GM20000 (cell line): ENCODE measurements around the gene KCP.

Source experiments
- DNase-seq: peaks from one replicate; pipeline ENCODE4 v3.0.0; 2012; ENCODE audit warnings: low spot score
- TF ChIP-seq, protein P1 (sequence below): IDR thresholded peaks from 2 replicates; pipeline ENCODE4 v1.5.1; 2012; ENCODE audit warnings: mild to moderate bottlenecking, control low read depth; ENCODE audit errors: extremely low read depth, missing control alignments

Gene KCP

GRCh38 chr7:128861957-128862570 is 48.4 kb downstream of the KCP start:
- TF ChIP-seq, protein P1, sequence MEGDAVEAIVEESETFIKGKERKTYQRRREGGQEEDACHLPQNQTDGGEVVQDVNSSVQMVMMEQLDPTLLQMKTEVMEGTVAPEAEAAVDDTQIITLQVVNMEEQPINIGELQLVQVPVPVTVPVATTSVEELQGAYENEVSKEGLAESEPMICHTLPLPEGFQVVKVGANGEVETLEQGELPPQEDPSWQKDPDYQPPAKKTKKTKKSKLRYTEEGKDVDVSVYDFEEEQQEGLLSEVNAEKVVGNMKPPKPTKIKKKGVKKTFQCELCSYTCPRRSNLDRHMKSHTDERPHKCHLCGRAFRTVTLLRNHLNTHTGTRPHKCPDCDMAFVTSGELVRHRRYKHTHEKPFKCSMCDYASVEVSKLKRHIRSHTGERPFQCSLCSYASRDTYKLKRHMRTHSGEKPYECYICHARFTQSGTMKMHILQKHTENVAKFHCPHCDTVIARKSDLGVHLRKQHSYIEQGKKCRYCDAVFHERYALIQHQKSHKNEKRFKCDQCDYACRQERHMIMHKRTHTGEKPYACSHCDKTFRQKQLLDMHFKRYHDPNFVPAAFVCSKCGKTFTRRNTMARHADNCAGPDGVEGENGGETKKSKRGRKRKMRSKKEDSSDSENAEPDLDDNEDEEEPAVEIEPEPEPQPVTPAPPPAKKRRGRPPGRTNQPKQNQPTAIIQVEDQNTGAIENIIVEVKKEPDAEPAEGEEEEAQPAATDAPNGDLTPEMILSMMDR: no peak
- DNase-seq: no peak

DNA sequence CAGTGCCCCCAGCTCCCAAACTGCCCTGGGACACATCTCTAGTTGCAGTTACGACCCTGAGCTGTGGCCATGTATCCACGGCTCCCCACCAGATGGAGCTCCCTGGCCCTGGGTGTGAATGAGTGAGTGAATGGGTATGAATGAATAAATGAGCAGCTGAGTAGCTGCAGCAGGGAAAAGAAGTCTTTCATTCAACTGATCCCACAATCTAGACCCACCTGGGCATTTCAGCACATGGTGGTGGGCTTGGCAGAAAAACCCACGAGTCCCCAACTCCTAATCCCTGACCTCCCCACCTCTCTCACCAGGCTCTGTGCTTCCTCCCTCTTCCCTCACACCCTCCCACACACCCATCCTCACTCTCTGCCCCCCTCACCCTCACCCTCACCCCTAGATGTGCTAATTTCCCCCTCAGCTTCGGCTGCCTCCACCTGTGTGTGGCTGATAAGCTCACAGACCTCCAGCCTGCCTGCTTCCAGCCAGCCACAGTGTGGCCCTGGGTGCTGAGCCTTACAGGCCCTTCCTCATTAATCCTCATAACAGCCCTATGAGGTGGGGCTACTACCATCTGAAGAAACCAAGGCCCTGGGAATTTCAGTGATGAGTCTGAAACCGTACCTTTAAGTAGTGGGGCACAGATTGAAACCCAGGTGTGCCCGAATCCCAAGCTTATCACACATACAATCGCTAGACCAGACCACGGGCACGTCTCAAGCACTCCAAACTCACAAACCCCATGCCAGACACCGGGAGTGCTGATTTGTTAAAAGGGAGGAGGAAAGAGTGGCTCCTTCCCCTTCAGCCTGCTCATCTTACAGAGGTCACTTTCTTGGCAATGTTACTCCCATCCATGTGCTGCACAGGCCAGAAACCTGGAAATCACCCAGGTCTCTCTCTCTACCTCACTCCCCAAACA is 50.1 kb downstream of the KCP start:
- DNase-seq: no peak
- TF ChIP-seq, protein P1: no peak

- TF ChIP-seq, protein P1: no peak
- DNase-seq: no peak
Measured at GRCh38 chr7:128859232-128860157, 51.0 kb downstream of the KCP start.

DNA sequence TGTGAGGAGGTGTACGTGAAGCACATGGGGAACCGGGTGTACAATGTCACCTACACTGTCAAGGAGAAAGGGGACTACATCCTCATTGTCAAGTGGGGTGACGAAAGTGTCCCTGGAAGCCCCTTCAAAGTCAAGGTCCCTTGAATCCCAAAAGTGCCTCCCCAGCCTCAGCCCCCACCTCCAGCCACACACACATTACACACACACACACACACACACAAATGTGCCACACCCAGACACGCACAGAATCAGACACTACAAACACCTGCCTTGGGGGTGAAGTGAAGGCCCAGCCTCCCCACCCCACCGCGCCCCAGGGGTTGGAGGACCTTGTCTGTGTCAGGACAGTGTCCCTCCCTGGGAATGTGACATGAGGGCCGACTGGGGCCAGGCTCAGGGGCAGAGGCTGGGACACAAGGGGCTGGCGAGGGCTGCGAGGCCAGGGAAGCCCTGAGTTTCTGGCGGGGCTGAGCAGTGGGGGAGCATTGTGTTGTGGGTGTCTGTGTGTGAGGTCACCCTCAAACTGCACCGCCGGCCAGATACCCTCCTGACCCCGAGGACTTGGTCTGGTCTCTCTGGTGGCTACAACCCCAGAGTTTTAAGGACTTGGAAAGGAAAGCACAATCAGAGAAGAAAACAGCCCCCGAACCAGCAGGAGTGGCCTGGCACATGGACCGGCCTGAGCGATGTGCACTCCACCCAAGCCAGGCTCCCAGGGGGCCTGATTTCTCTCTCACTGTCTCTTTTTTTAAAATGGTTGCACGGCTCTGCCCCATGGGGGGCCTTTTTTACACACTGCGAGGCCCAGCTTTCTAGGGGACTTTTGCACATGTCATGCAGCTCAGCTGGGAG is 51.9 kb downstream of the KCP start:
- no peak for DNase-seq
- TF ChIP-seq, protein P1: no peak

GRCh38 chr7:128856001-128856718 is 54.3 kb downstream of the KCP start:
- TF ChIP-seq, protein P1: no peak
- no peak for DNase-seq

DNA sequence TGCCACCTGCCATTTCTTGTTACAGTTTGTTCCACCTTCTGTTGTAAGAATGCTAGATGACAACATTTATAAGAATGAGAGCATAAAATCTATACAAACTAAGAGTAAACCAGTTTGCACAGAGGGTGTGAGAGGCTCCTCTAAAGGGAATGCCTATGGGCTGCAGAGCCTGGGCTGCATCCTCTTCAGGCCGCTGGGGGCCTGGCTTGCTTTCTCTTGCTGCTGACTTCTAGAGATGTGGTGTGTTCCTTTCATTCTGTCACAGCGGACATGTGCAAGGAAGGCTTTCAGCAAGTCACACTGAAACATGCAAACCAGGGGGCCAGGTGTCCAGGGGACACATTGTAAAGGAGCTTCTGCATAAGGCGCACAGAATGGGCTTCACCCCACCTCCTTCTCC is 55.0 kb downstream of the KCP start:
- DNase-seq: no peak
- TF ChIP-seq, protein P1: no peak
